HG02763 (cell line): ENCODE measurements around the gene SC5D.

Experiments used
- ATAC-seq: cut with Tn5 transposase; IDR thresholded peaks from one replicate; pipeline ENCODE4 v1.9.1; 2021; ENCODE audit warnings: mild to moderate bottlenecking, moderate library complexity; ENCODE audit not compliant: unreplicated experiment

Gene SC5D

GRCh38 chr11:121291896-121292494 is 576 bp upstream of the SC5D start:
- ATAC-seq: peak; percentile 5

DNA sequence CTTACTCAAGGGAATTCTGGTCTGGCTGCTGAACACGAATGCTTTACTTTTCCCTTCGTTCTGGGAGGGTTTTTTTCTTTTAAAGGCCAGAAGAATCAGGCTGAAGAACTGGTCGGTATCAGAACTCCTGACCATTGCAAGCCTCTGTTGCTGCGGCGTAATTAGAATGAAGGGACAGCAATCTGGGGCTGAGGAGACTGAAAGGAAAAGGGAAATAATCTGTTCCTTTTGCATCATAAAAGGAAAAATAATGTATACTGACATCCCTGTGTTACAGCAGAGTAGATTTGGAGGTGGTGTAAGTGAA is 670 bp downstream of the SC5D start:
- ATAC-seq: no peak

DNA sequence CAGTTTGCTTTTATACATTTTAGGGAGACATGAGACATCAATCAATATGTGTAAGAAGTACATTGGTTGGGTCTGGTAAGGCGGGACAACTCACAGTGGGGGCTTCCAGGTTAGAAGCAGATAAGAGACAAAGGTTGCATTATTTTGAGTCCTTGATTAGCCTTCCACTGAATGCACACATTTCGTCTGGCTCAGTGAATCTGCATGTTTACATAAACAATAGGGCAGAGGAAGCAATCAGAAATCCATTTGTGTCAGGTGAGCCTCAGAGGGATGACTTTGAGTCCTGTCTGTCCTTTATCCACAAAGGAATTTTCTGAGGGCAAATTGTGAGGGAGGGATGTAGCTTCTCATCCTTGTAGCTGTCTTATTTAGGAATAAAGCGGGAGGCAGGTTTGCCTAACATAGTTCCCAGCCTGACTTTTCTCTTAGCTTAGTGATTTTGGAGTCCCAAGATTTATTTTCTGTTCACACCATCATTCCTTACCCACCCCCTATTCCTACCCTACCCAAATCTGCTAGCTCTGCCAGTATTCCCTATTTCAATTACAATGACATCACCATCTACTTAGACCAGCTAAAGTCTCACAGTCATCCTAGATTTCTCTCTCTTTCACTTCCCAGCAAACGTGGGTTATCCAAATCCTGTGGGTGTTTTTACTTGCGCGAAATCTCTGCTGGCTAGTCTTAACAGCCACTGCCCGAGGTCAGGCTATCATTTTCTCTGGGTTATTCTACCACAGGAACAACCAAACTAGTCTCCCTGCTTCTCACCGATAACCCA is 2.9 kb downstream of the SC5D start:
- ATAC-seq: no peak

- ATAC-seq: no peak
Measured at GRCh38 chr11:121297872-121298271, 5.3 kb downstream of the SC5D start.

DNA sequence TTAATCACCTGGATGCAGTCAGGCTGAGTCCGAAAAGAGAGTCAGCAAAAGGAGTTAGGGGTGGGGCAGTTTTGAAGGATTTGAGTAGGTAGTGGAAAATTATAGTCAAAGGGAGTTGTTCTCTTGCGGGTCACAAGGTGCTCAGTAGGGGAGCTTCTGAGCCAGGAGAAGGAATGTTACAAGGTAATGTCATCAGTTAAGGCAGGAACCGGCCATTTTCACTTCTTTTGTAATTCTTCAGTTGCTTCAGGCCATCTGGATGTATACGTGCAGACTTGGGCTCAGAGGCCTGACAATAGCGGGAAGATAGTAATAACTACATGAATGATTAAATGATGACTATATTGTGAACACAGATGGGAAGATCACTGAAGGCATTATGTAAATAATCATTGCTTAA is 6.2 kb downstream of the SC5D start:
- ATAC-seq: no peak

- ATAC-seq: no peak
Measured at GRCh38 chr11:121299417-121299816, 6.8 kb downstream of the SC5D start.

DNA sequence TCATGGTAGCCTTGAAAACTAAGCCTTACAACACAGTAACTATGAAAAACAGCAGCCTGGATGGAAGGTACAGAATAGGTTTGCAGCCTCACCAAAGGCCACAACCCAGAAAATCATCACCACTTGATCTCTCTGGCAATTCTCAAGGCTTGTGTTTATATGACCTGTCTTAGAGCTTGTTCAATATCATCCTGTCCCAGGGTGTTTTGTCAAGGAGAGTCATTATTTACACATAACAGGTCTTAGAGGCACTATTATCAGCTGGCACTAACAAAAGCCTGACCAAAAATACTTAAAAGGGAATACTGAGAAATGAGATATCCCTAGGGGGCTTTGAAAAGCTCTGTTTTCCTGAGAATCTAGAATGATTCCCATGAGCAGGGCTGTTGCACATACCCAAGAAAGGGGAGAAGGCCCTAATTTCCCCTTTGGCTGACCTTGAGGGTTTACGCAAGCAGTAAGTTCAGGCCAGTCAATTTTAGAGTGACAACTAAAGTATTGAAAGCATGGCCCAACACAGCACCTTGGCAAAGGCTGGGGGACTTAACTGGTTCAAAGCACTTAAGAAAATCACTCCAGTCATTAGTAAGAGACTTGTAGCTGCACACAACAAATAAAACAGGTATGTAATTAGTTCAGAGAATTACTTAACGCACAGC is 7.9 kb downstream of the SC5D start:
- no peak for ATAC-seq

DNA sequence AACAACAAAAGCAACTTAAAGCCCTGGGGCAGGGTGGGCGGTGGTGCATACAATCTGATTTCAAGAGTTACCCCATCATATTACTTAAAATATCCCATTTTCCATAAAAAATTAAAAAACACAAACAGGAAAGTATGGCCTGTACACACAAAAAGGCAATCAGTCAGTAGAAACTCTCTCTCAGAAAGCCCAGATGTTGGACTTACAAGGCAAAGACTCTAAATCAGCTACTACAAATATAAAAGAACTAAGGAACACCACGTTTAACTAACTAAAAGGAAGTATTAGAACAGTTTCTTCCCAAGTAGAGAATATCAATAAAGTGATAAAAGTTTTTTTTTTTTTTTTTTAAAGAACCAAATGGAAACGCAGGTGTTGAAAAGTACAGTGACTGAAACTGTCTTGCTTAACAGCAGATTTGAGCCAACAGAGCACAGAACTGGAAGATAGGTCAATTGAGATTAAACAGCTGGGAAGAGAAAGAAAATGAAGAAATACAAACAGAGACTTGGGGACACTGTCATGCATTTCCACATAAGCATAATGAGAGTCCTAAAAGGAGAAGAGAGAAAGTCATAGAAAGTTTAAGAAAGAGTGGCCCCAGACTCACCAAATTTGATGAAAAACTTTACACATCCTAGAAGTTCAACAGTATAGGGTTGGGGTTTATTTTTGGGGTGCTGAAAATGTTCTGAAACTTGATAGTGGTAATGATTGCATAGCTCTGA is 8.6 kb downstream of the SC5D start:
- ATAC-seq: no peak

GRCh38 chr11:121304759-121305158 is 12.2 kb downstream of the SC5D start:
- ATAC-seq: no peak

DNA sequence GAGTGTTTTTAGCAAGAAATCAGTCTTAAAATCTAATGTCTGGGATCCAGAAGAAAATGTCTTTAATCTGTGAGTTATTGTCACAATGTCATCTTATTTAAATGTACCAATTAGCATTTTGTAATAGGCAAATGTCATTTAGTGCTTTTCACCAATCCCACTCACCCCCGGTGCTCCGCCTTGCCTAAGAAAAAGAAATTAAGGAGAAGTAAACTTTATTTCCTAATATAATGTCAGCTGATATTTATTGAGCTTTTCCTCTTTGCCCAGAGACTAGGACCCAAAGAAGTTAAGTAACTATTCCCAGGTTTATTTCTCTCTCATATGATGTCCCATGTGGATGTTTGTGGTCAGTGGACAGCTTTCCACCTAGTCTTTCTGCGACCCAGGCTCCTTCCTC is 16.2 kb downstream of the SC5D start:
- ATAC-seq: no peak

- ATAC-seq: peak; percentile 84
Measured at GRCh38 chr11:121309688-121310087, 17.1 kb downstream of the SC5D start.

- ATAC-seq: no peak
Measured at GRCh38 chr11:121310908-121311307, 18.3 kb downstream of the SC5D start.

DNA sequence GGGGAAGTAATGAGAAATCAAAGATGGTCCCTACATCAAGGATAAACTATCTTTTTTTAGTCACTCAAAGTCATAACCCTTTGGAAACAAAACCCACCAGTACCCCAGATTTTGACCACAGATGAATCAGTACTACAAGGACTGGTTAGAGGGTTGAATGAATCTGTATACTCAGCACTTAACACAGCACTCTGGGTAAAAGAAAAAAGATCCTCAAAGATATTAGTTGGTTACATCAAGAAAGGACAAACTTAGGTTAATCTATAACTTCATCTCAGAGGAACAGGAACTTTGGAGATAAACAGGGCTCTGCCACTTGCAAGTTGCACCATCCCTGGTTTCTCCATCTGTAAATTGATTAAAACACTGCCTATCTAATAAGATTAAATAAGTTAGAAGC is 18.8 kb downstream of the SC5D start:
- ATAC-seq: no peak

- no peak for ATAC-seq
Measured at GRCh38 chr11:121312483-121312882, 19.9 kb downstream of the SC5D start.

- no peak for ATAC-seq
Measured at GRCh38 chr11:121318848-121319834, 26.6 kb downstream of the SC5D start.

DNA sequence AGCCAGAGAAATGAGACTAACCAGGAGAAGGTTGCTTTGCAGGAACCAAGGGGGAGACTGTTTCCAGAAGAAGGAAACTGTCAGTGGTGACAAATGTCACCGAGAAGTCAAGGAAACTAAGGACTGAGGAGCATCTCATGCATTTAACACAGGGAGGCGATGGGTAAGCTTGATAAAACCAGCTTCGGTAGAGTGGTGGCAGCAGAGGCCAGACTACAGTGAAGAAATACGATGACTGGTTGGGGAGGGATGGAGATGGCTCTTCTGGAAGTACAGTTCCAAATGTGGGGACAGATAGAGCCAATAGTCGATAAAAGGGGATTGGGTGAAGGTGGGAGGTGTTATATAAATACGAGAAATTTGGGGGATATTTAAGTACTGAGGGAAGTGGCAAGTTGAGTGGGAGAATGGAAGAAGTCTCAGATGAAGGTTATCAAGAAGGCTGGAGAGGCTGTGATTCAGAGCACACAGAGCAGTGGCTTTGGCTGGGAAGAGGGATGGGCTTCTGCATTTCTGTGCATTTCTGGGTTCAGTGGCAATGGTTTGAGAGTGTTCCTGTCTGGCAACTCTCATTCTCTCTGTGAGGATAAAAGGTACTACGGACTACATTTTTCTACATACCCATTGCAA is 29.2 kb downstream of the SC5D start:
- ATAC-seq: no peak

- ATAC-seq: no peak
Measured at GRCh38 chr11:121323046-121323607, 30.6 kb downstream of the SC5D start.

- ATAC-seq: no peak
Measured at GRCh38 chr11:121326230-121326629, 33.7 kb downstream of the SC5D start.

- no peak for ATAC-seq
Measured at GRCh38 chr11:121327553-121327952, 35.0 kb downstream of the SC5D start.
